Transverse colon (tissue), 4 donors: Measurements from ENCODE around the gene N4BP2L2. TPM values are rescaled to one million over a fixed set of nuclear protein-coding genes. Genes with fewer than 3 reads are reported as not detected.

ENCODE experiments used
- DNase-seq: peaks from one replicate; pipeline ENCODE4 v3.0.0-alpha.2; 2019
- H3K27ac ChIP-seq, 4 donors: fragments of 200-600 bp; sonication (generic); 2 replicates each; pipeline ENCODE4 v1.5.1; 2016 to 2018; ENCODE audit warnings: inconsistent platforms in 4 of 4
- H3K27me3 ChIP-seq: fragments of 200-600 bp; sonication (generic); 2 replicates; pipeline ENCODE4 v1.5.1; 2017; ENCODE audit warnings: inconsistent platforms
- H3K36me3 ChIP-seq, 4 donors: fragments of 200-600 bp; sonication (generic); 2 replicates each; pipeline ENCODE4 v1.5.1; 2017 to 2019; ENCODE audit warnings: inconsistent platforms in 4 of 4
- H3K4me1 ChIP-seq, 4 donors: fragments of 200-600 bp; sonication (generic); 2 replicates each; pipeline ENCODE4 v1.5.1; 2017 to 2020; ENCODE audit warnings: inconsistent platforms in 4 of 4
- H3K4me3 ChIP-seq, 4 donors: fragments of 200-600 bp; sonication (generic); 1 replicate in 1 of 4; 2 replicates in 3 of 4; pipeline versions ENCODE4 v1.5.1 to v1.6.1; 2017 to 2019; ENCODE audit warnings: inconsistent platforms in 4 of 4
- H3K9me3 ChIP-seq, 2 donors: fragments of 200-600 bp; sonication (generic); 2 replicates each; pipeline ENCODE4 v1.5.1; 2017 to 2019; ENCODE audit warnings: inconsistent platforms in 2 of 2
- EP300 ChIP-seq: sonication (generic); formaldehyde crosslinking; IDR thresholded peaks from one replicate; pipeline ENCODE4 v1.6.1; 2017; ENCODE audit warnings: antibody characterized with exemption, low read depth
- POLR2A ChIP-seq: fragments of 450-650 bp; IDR thresholded peaks from one replicate; pipeline ENCODE4 v1.6.1; 2016; ENCODE audit warnings: antibody characterized with exemption, mild to moderate bottlenecking, moderate library complexity
- POLR2AphosphoS5 ChIP-seq, 3 donors: sonication (generic); formaldehyde crosslinking; IDR thresholded peaks; one replicate each; pipeline ENCODE4 v1.6.1; 2016; ENCODE audit warnings: antibody characterized with exemption in 3 of 3
- whole genome bisulfite sequencing, 2 donors: methylation state at CpG; one replicate each; pipeline ENCODE4 v1.1.5; 2018; ENCODE audit warnings: low coverage in 1 of 2; 5-methylcytosine and 5-hydroxymethylcytosine counted together
- in situ Hi-C, 4 donors: fragments of 200-750 bp; cut with MboI; loops; one replicate each; pipeline versions ENCODE4 v1.15.0 to v1.15.1; 2017; ENCODE audit warnings: low sequenced_read_pairs in 3 of 4, low pct_ligation_motif_present in 1 of 4, low pct_unique_long_range_greater_than_20kb in 1 of 4
- intact Hi-C: fragments of 100-400 bp; cut with DNase I; formaldehyde crosslinking; loops from one replicate; pipeline ENCODE4 v1.15.1; 2023; ENCODE audit warnings: low total_unique reads
- total RNA-seq, 4 donors: library from RNA; depleted of rRNA; stranded (reverse); fragments of >200 nt; gene quantifications; one replicate each; pipeline ENCODE4 v1.1.0, GENCODE V29; 2016
- TF ChIP-seq, protein P1 (sequence below), 5 experiments: fragments of 200-600 bp in 3 of 5; fragments of 450-650 bp in 2 of 5; sonication (generic) in 3 of 5; IDR thresholded peaks; 1 replicate in 2 of 5; 2 replicates in 3 of 5; pipeline ENCODE4 v1.5.1; 2016 to 2017; ENCODE audit warnings: antibody characterized with exemption in 5 of 5, inconsistent platforms in 3 of 5, mild to moderate bottlenecking in 2 of 5, moderate library complexity in 1 of 5

Gene N4BP2L2
- total RNA-seq, 4 donors from 2014 or later, result 64.0 to 231 (median 123) TPM

DNA sequence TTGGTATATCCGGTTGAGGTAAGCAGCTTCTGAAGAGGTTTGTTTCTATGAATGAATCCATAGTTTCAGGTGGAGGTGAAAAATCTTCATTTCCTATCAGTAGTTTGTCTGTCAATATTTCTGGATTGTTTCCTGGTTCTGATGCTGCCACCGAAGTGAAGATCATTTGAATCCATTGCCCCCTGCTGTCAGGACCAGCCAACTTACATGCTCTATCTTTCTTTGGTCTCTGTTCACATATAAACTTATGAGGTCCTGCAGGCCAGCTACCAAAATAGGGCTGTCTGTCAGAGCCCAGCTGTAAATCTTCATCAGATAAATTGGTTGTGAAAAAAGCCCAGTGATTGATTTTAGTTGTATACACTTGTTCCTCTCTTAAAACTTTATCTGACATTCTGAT is 95.5 kb downstream of the N4BP2L2 start:
- peaks cover 0 to 2% (median 0%) of the 10 kb centered on the region in 4 donors for H3K36me3 ChIP-seq
- H3K27me3 ChIP-seq, result no peaks in the 10 kb centered on the region
- WGBS, 2 donors, result 15 to 27% methylated on average over 2 of the region's 2 CpGs
- H3K9me3 ChIP-seq, result no peaks in the 10 kb centered on the region
- peak; percentile 35 for DNase-seq
- intact Hi-C loops, result no loop called here
- no peak overlapping the region for H3K4me3 ChIP-seq
- H3K27ac ChIP-seq, result no peak overlapping the region
- in situ Hi-C loops, result no loop called here
- peaks cover 0 to 3% (median 0%) of the 10 kb centered on the region in 4 donors for H3K4me1 ChIP-seq
- no peak for TF ChIP-seq POLR2A
- TF ChIP-seq, protein P1, sequence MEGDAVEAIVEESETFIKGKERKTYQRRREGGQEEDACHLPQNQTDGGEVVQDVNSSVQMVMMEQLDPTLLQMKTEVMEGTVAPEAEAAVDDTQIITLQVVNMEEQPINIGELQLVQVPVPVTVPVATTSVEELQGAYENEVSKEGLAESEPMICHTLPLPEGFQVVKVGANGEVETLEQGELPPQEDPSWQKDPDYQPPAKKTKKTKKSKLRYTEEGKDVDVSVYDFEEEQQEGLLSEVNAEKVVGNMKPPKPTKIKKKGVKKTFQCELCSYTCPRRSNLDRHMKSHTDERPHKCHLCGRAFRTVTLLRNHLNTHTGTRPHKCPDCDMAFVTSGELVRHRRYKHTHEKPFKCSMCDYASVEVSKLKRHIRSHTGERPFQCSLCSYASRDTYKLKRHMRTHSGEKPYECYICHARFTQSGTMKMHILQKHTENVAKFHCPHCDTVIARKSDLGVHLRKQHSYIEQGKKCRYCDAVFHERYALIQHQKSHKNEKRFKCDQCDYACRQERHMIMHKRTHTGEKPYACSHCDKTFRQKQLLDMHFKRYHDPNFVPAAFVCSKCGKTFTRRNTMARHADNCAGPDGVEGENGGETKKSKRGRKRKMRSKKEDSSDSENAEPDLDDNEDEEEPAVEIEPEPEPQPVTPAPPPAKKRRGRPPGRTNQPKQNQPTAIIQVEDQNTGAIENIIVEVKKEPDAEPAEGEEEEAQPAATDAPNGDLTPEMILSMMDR (IDR thresholded peaks at IDR 0.05), result peak in 3 of 5 experiments; percentile 24 to 35 (median 27)

- Histone ChIP-seq H3K27me3 (no peaks in the 10 kb centered on the region), H3K27ac (no peak overlapping the region), H3K36me3 (peaks cover 0 to 5% (median 0%) of the 10 kb centered on the region in 4 donors), H3K9me3 (no peaks in the 10 kb centered on the region), H3K4me1 (peaks cover 0 to 3% (median 0%) of the 10 kb centered on the region in 4 donors), H3K4me3 (no peak overlapping the region)
- intact Hi-C loops, result no loop called here
- in situ Hi-C loops, result no loop called here
- WGBS, 2 donors, result 95 to 100% methylated on average over 4 of the region's 4 CpGs
- DNase-seq, result no peak
- TF ChIP-seq POLR2A (no peak), EP300 (no peak), POLR2AphosphoS5 (IDR thresholded peaks at IDR 0.05) (no peak)
- TF ChIP-seq, protein P1 (IDR thresholded peaks at IDR 0.05), result no peak
These were observed 99.7 kb downstream of the N4BP2L2 start for GRCh38 chr13:32438871-32439270.

- Histone ChIP-seq H3K4me1 (peaks cover 0 to 15% (median 3%) of the 10 kb centered on the region in 4 donors), H3K4me3 (no peak overlapping the region), H3K27ac (no peak overlapping the region), H3K9me3 (no peaks in the 10 kb centered on the region), H3K36me3 (no peaks in the 10 kb centered on the region), H3K27me3 (no peaks in the 10 kb centered on the region)
- no peak for DNase-seq
- 79 to 89% methylated on average over 2 to 3 of the region's 3 CpGs for WGBS, 2 donors
- intact Hi-C loops, result no loop called here
- TF ChIP-seq POLR2A, result no peak
- in situ Hi-C loops, result no loop called here
These were observed 105.7 kb downstream of the N4BP2L2 start for GRCh38 chr13:32432856-32433255.

- WGBS, 2 donors, result 90 to 91% methylated on average over 5 of the region's 5 CpGs
- in situ Hi-C loops, result no loop called here
These were observed 107.2 kb downstream of the N4BP2L2 start for GRCh38 chr13:32431361-32431760.

More at GRCh38 chr13:32431361-32431760, 107.2 kb downstream of the N4BP2L2 start:
- H3K27ac ChIP-seq, result no peak overlapping the region
- TF ChIP-seq POLR2AphosphoS5 (IDR thresholded peaks at IDR 0.05) (no peak), POLR2A (no peak), EP300 (no peak)
- TF ChIP-seq, protein P1 (IDR thresholded peaks at IDR 0.05), result no peak
- DNase-seq, result no peak
- no peaks in the 10 kb centered on the region for H3K36me3 ChIP-seq
- peaks cover 0 to 20% (median 5%) of the 10 kb centered on the region in 4 donors for H3K4me1 ChIP-seq
- H3K9me3 ChIP-seq, result no peaks in the 10 kb centered on the region
- no peaks in the 10 kb centered on the region for H3K27me3 ChIP-seq
- intact Hi-C loops, result no loop called here
- no peak overlapping the region for H3K4me3 ChIP-seq
